ENCODE results near the gene RNF144B.
A peak's percentile ranks its signal among the peaks of the same experiment; 100 is the strongest.
"Not testable (repeated sequence)": the region's sequence is repeated elsewhere in the genome, so short reads cannot be mapped to it uniquely, and the experiment has no call there.

The RNF144B gene

GRCh38 chr6:18360188-18360587 lies 27.0 kb upstream of the RNF144B start:
- DNase-seq (ENCODE audit: low spot score) = peak; percentile 20
- TF ChIP-seq, protein P1, sequence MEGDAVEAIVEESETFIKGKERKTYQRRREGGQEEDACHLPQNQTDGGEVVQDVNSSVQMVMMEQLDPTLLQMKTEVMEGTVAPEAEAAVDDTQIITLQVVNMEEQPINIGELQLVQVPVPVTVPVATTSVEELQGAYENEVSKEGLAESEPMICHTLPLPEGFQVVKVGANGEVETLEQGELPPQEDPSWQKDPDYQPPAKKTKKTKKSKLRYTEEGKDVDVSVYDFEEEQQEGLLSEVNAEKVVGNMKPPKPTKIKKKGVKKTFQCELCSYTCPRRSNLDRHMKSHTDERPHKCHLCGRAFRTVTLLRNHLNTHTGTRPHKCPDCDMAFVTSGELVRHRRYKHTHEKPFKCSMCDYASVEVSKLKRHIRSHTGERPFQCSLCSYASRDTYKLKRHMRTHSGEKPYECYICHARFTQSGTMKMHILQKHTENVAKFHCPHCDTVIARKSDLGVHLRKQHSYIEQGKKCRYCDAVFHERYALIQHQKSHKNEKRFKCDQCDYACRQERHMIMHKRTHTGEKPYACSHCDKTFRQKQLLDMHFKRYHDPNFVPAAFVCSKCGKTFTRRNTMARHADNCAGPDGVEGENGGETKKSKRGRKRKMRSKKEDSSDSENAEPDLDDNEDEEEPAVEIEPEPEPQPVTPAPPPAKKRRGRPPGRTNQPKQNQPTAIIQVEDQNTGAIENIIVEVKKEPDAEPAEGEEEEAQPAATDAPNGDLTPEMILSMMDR (IDR thresholded peaks at IDR 0.05; ENCODE audit: extremely low read depth, missing control alignments) = no peak

DNA sequence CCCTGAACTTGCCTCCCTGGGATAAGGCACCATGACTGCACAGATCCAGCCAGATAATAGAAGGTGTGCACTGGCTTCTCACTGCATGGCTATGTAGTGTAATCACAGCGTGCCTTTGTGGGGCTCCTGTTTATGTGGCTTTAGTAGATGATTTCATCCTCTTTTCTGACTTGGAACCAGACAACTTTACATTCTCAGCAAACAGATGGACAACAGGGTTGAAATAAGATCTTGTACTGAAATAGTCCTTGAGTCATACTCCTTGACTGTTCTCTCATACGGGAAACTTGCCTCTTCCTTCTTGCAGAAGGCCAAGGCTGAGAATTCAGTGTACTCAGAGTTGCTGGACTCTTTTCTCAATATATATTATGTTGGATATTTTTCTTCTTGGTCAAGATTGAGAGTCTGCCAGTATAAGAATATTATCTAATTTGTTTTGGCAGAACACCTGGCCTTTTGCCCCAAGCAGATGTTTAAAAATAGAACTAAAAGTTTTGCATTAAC lies 25.0 kb upstream of the RNF144B start:
- DNase-seq (ENCODE audit: low spot score) = no peak
- TF ChIP-seq, protein P1 (IDR thresholded peaks at IDR 0.05; ENCODE audit: extremely low read depth, missing control alignments) = no peak

- DNase-seq (ENCODE audit: low spot score) = no peak
- TF ChIP-seq, protein P1 (IDR thresholded peaks at IDR 0.05; ENCODE audit: extremely low read depth, missing control alignments) = no peak
Measured at GRCh38 chr6:18363746-18364145, 23.4 kb upstream of the RNF144B start.

- DNase-seq (ENCODE audit: low spot score) = not testable (repeated sequence)
Measured at GRCh38 chr6:18364561-18364960, 22.6 kb upstream of the RNF144B start.

GRCh38 chr6:18367371-18367770 lies 19.8 kb upstream of the RNF144B start:
- no peak for DNase-seq (ENCODE audit: low spot score)
- TF ChIP-seq, protein P1 (IDR thresholded peaks at IDR 0.05; ENCODE audit: extremely low read depth, missing control alignments) = no peak

DNA sequence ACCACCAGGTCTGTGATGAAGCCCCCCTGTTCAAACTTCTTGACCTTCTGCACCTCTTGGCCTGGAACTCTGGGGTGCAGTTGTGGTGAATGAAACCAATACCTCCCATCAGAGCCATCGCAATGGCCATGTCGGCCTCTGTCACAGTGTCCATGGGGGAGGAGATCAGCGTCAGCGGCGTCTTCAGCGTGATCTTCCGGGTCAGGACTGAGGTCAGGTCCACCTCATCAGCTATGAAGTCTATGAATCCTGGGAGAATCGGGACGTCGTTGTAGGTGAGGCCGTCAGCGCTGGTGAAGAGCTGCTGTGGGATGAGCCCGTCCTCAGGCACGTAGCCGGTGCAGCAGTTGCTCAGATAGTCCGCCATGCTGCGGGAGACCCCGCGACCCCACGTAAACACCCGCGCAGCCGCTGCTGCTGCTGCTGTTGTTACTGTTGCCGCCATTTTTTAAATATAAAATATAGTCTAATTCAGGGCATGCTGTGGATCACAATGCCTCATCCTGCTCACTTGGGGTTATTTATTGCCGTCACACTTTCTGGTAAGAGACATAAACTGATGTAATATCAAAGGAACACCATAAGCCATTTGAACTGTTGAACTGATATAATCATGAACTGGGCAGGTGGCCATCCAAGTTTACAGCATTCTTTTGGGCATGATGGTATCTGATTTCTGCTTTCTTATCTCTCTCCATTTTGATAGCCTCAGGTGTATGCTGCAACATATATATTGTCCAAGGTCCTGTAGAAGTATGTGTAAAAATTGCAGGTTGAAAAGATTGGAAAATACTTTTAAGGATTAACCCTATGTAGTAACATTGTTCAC lies 18.7 kb upstream of the RNF144B start:
- no peak for DNase-seq (ENCODE audit: low spot score)
- TF ChIP-seq, protein P1 (IDR thresholded peaks at IDR 0.05; ENCODE audit: extremely low read depth, missing control alignments) = no peak

GRCh38 chr6:18371010-18371409 lies 16.1 kb upstream of the RNF144B start:
- DNase-seq (ENCODE audit: low spot score) = no peak
- TF ChIP-seq, protein P1 (IDR thresholded peaks at IDR 0.05; ENCODE audit: extremely low read depth, missing control alignments) = no peak

DNA sequence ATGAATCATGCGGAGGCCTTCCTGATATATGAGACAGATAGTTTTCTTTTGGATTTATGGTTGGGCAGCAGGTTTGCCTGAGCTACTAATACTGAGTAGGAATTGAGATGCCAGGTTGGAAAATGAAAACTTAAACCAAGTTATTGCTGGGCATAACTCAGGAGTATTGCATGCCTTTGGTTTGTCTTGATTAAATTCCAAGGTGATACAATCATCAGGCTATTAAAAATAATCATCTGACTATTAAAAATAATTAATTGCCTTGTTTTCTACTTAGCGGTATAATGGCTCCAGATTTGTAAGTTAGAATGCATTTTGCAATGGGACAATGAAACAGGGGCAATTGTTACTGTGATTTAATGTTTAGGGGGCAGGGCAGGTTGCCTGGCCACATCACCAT lies 15.5 kb upstream of the RNF144B start:
- TF ChIP-seq, protein P1 (IDR thresholded peaks at IDR 0.05; ENCODE audit: extremely low read depth, missing control alignments) = no peak
- DNase-seq (ENCODE audit: low spot score) = no peak

Data from GM20000 (cell line).